Liver (tissue), 9 donors: ENCODE data around the gene SDK2. TPM values are rescaled to one million over a fixed set of nuclear protein-coding genes. Genes with fewer than 3 reads are reported as not detected.

Experiments
- DNase-seq: peaks from one replicate; pipeline ENCODE4 v3.0.0-alpha.2; 2017; ENCODE audit warnings: low spot score
- H3K27ac ChIP-seq, 2 donors: one replicate each; pipeline ENCODE4 v1.7.0; 2013; ENCODE audit warnings: inconsistent platforms in 2 of 2, low read length in 2 of 2, control low read depth in 1 of 2, low read depth in 1 of 2, mild to moderate bottlenecking in 1 of 2
- H3K27me3 ChIP-seq, 4 donors: one replicate each; pipeline versions ENCODE4 v1.6.1 to v1.7.0; 2013; ENCODE audit warnings: low read length in 3 of 4, inconsistent platforms in 1 of 4, mild to moderate bottlenecking in 1 of 4, moderate library complexity in 1 of 4; ENCODE audit not compliant: control insufficient read depth in 4 of 4, insufficient read depth in 4 of 4
- H3K36me3 ChIP-seq, 4 donors: one replicate each; pipeline versions ENCODE4 v1.6.1 to v1.7.0; 2013; ENCODE audit warnings: low read length in 3 of 4, mild to moderate bottlenecking in 3 of 4, low read depth in 1 of 4, moderate library complexity in 1 of 4; ENCODE audit not compliant: control insufficient read depth in 4 of 4, insufficient read depth in 3 of 4
- H3K4me1 ChIP-seq, 4 donors: one replicate each; pipeline versions ENCODE4 v1.6.1 to v1.7.0; 2013; ENCODE audit warnings: low read length in 3 of 4, mild to moderate bottlenecking in 3 of 4, moderate library complexity in 1 of 4; ENCODE audit not compliant: control insufficient read depth in 4 of 4, insufficient read depth in 4 of 4
- H3K4me3 ChIP-seq, 3 donors: one replicate each; pipeline versions ENCODE4 v1.6.1 to v1.7.0; 2013; ENCODE audit warnings: low read length in 3 of 3, control low read depth in 1 of 3, low read depth in 1 of 3, mild to moderate bottlenecking in 1 of 3
- H3K9ac ChIP-seq, 2 donors: one replicate each; pipeline ENCODE4 v1.7.0; 2013; ENCODE audit warnings: low read length in 2 of 2, mild to moderate bottlenecking in 2 of 2, moderate library complexity in 2 of 2, control low read depth in 1 of 2, low read depth in 1 of 2
- H3K9me3 ChIP-seq, 4 donors: one replicate each; pipeline versions ENCODE4 v1.6.1 to v1.7.0; 2013; ENCODE audit warnings: low read length in 3 of 4; ENCODE audit not compliant: control insufficient read depth in 4 of 4
- ATF3 ChIP-seq: IDR thresholded peaks from 2 replicates; pipeline ENCODE4 v1.6.1; 2016; ENCODE audit warnings: antibody characterized with exemption
- EGR1 ChIP-seq, 2 donors: IDR thresholded peaks; 2 replicates each; pipeline ENCODE4 v1.6.1; 2016 to 2018; ENCODE audit warnings: antibody characterized with exemption in 2 of 2, low read depth in 2 of 2
- FOXA1 ChIP-seq: IDR thresholded peaks from 2 replicates; pipeline ENCODE4 v1.6.1; 2016; ENCODE audit warnings: antibody characterized with exemption
- FOXA2 ChIP-seq: IDR thresholded peaks from 2 replicates; pipeline ENCODE4 v1.6.1; 2016; ENCODE audit warnings: antibody characterized with exemption
- GABPA ChIP-seq, 2 donors: IDR thresholded peaks in 1 of 2; conservative IDR thresholded peaks in 1 of 2; 2 replicates each; pipeline ENCODE4 v1.6.1; 2016; ENCODE audit warnings: antibody characterized with exemption in 2 of 2, mild to moderate bottlenecking in 1 of 2, moderate library complexity in 1 of 2
- HNF4A ChIP-seq, 2 donors: conservative IDR thresholded peaks; 2 replicates each; pipeline ENCODE4 v1.6.1; 2016; ENCODE audit warnings: antibody characterized with exemption in 2 of 2, mild to moderate bottlenecking in 2 of 2
- HNF4G ChIP-seq: IDR thresholded peaks from 2 replicates; pipeline ENCODE4 v1.6.1; 2016; ENCODE audit warnings: antibody characterized with exemption
- JUND ChIP-seq, 2 donors: IDR thresholded peaks; 2 replicates each; pipeline ENCODE4 v1.6.1; 2016; ENCODE audit warnings: antibody characterized with exemption in 2 of 2
- MAX ChIP-seq: IDR thresholded peaks from 2 replicates; pipeline ENCODE4 v1.6.1; 2016; ENCODE audit warnings: antibody characterized with exemption
- NR2F2 ChIP-seq: IDR thresholded peaks from 2 replicates; pipeline ENCODE4 v1.6.1; 2016; ENCODE audit warnings: antibody characterized with exemption
- RAD21 ChIP-seq, 2 donors: IDR thresholded peaks; 2 replicates each; pipeline ENCODE4 v1.6.1; 2016; ENCODE audit warnings: antibody characterized with exemption in 2 of 2, mild to moderate bottlenecking in 2 of 2
- REST ChIP-seq: IDR thresholded peaks from 2 replicates; pipeline ENCODE4 v1.6.1; 2016; ENCODE audit warnings: antibody characterized with exemption, mild to moderate bottlenecking
- RXRA ChIP-seq, 2 donors: IDR thresholded peaks; 2 replicates each; pipeline ENCODE4 v1.6.1; 2017 to 2018; ENCODE audit warnings: antibody characterized with exemption in 2 of 2, mild to moderate bottlenecking in 1 of 2
- SP1 ChIP-seq: IDR thresholded peaks from 2 replicates; pipeline ENCODE4 v1.6.1; 2018; ENCODE audit warnings: antibody characterized with exemption, mild to moderate bottlenecking
- TAF1 ChIP-seq: conservative IDR thresholded peaks from 2 replicates; pipeline ENCODE4 v1.6.1; 2016; ENCODE audit warnings: antibody characterized with exemption, mild to moderate bottlenecking
- YY1 ChIP-seq: IDR thresholded peaks from 2 replicates; pipeline ENCODE4 v1.6.1; 2016; ENCODE audit warnings: antibody characterized with exemption, mild to moderate bottlenecking
- whole genome bisulfite sequencing: extraction: QIAGEN DNeasy Blood & Tissue Kit; methylation state at CpG from one replicate; pipeline ENCODE4 v1.1.7; 2013; 5-methylcytosine and 5-hydroxymethylcytosine counted together
- polyA plus RNA-seq, 2 donors: library from polyadenylated mRNA; stranded (reverse) in 1 of 2; unstranded in 1 of 2; fragments of 200-250 nt in 1 of 2; fragments of >200 nt in 1 of 2; fragmentation: Nextera tagmentation in 1 of 2; extraction: Ambion mirVana in 1 of 2; gene quantifications; one replicate each; pipeline versions ENCODE4 v1.2.1 to v1.2.3, GENCODE V29; 2013 to 2015
- total RNA-seq, 2 donors: library from RNA; depleted of rRNA; stranded (reverse); fragments of >200 nt; gene quantifications; one replicate each; pipeline ENCODE4 v1.2.3, GENCODE V29; 2014
- TF ChIP-seq, protein P1 (sequence below): fragments of 150-350 bp; IDR thresholded peaks from 2 replicates; pipeline ENCODE4 v1.5.1; 2017; ENCODE audit warnings: improper control_type of control experiment, low read depth, low read length; ENCODE audit not compliant: missing input control
- TF ChIP-seq, protein P2 (sequence below): IDR thresholded peaks from 2 replicates; pipeline ENCODE4 v1.6.1; 2016; ENCODE audit warnings: antibody characterized with exemption
- donor health status: healthy.
- donor health status: healthy.
- donor health status: healthy.
- donor health status: healthy.
- donor health status: healthy.

SDK2 gene
- total and polyA plus RNA-seq, 4 donors, result 0.05 to 0.42 (median 0.10) TPM

DNA sequence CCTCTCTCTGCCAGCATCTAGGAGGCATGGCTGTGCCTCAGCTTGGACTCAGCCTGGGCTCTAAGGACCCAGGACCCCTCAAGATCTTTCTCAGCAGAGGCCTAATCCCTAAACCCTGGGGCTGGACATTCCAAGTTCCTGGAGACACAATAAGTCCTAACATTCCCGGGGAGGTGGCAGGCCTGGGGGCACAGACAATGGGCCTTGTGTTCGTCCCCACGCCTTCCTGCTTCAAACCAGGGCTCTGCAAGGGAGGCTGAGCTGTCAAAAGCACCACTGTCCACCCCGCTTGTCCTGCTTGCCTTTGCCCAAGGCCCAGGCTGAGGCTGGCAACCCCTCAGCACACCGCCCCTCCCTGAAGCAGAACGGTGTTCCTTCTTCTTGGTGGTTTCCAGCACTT is 13.7 kb downstream of the SDK2 start:
- Histone ChIP-seq H3K27ac (no peak overlapping the region), H3K4me3 (no peak overlapping the region), H3K36me3 (no peaks in the 10 kb centered on the region), H3K27me3 (peaks cover 0 to 3% (median 0%) of the 10 kb centered on the region in 4 donors), H3K4me1 (no peaks in the 10 kb centered on the region), H3K9me3 (no peaks in the 10 kb centered on the region), H3K9ac (no peak overlapping the region)
- TF ChIP-seq SP1 (no peak), NR2F2 (no peak), RXRA (IDR thresholded peaks at IDR 0.05) (no peak), FOXA1 (no peak), GABPA (IDR thresholded peaks at IDR 0.05 in 1 of 2, conservative IDR thresholded peaks at IDR 0.05 in 1 of 2) (no peak), HNF4A (conservative IDR thresholded peaks at IDR 0.05) (no peak)
- TF ChIP-seq, protein P1, sequence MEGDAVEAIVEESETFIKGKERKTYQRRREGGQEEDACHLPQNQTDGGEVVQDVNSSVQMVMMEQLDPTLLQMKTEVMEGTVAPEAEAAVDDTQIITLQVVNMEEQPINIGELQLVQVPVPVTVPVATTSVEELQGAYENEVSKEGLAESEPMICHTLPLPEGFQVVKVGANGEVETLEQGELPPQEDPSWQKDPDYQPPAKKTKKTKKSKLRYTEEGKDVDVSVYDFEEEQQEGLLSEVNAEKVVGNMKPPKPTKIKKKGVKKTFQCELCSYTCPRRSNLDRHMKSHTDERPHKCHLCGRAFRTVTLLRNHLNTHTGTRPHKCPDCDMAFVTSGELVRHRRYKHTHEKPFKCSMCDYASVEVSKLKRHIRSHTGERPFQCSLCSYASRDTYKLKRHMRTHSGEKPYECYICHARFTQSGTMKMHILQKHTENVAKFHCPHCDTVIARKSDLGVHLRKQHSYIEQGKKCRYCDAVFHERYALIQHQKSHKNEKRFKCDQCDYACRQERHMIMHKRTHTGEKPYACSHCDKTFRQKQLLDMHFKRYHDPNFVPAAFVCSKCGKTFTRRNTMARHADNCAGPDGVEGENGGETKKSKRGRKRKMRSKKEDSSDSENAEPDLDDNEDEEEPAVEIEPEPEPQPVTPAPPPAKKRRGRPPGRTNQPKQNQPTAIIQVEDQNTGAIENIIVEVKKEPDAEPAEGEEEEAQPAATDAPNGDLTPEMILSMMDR, result no peak
- TF ChIP-seq, protein P2, sequence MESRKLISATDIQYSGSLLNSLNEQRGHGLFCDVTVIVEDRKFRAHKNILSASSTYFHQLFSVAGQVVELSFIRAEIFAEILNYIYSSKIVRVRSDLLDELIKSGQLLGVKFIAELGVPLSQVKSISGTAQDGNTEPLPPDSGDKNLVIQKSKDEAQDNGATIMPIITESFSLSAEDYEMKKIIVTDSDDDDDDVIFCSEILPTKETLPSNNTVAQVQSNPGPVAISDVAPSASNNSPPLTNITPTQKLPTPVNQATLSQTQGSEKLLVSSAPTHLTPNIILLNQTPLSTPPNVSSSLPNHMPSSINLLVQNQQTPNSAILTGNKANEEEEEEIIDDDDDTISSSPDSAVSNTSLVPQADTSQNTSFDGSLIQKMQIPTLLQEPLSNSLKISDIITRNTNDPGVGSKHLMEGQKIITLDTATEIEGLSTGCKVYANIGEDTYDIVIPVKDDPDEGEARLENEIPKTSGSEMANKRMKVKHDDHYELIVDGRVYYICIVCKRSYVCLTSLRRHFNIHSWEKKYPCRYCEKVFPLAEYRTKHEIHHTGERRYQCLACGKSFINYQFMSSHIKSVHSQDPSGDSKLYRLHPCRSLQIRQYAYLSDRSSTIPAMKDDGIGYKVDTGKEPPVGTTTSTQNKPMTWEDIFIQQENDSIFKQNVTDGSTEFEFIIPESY, result no peak
- WGBS, result 83% methylated on average over 6 of the region's 6 CpGs
- DNase-seq, result no peak

- DNase-seq, result no peak
- TF ChIP-seq NR2F2 (no peak), TAF1 (no peak), EGR1 (IDR thresholded peaks at IDR 0.05; ENCODE audit: low read depth in 2 of 2) (no peak), GABPA (IDR thresholded peaks at IDR 0.05 in 1 of 2, conservative IDR thresholded peaks at IDR 0.05 in 1 of 2) (no peak), FOXA2 (no peak), JUND (IDR thresholded peaks at IDR 0.05) (no peak), YY1 (no peak), RAD21 (IDR thresholded peaks at IDR 0.05) (no peak), MAX (no peak), HNF4A (conservative IDR thresholded peaks at IDR 0.05) (no peak), ATF3 (no peak), RXRA (IDR thresholded peaks at IDR 0.05) (no peak), REST (no peak), HNF4G (no peak)
- TF ChIP-seq, protein P1, result no peak
- TF ChIP-seq, protein P2, result no peak
- H3K9ac ChIP-seq, result no peak overlapping the region
- peaks cover 0 to 3% (median 0%) of the 10 kb centered on the region in 4 donors for H3K27me3 ChIP-seq
- H3K27ac ChIP-seq, result no peak overlapping the region
- 67% methylated on average over 13 of the region's 13 CpGs for WGBS
- H3K36me3 ChIP-seq, result no peaks in the 10 kb centered on the region
- H3K4me3 ChIP-seq, result no peak overlapping the region
- no peaks in the 10 kb centered on the region for H3K9me3 ChIP-seq
- H3K4me1 ChIP-seq, result no peaks in the 10 kb centered on the region
Measured at GRCh38 chr17:73628642-73629552, 15.3 kb downstream of the SDK2 start.
